H1 (cell line): Measurements from ENCODE around the gene IZUMO4. TPM values are rescaled to one million over a fixed set of nuclear protein-coding genes. Genes with fewer than 3 reads are reported as not detected.
A peak's percentile ranks its signal among the peaks of the same experiment; 100 is the strongest.

Source experiments
- CTCF ChIA-PET: fragments of 300-600 bp; sonication (Branson Sonifier 250); formaldehyde crosslinking; loops from one replicate; lab custom pipeline; 2021; ENCODE audit not compliant: partially characterized antibody; lab: Charles Lee
- POLR2A ChIA-PET: fragments of 300-600 bp; sonication (Branson Sonifier 250); formaldehyde crosslinking; loops from one replicate; lab custom pipeline; 2021; ENCODE audit warnings: inconsistent platforms; ENCODE audit not compliant: partially characterized antibody; lab: Charles Lee
- DNase-seq, 2 experiments: peaks; one replicate each; pipeline versions ENCODE4 v3.0.0 to v3.0.0-alpha.2; 2010 to 2022; ENCODE audit warnings: low spot score in 2 of 2, low read depth in 1 of 2, mixed read lengths in 1 of 2
- FAIRE-seq: peaks from 2 replicates; lab custom pipeline; 2011; peaks lifted over from hg19 to GRCh38; lab: Jason Lieb, UNC
- H2AFZ ChIP-seq: 2 replicates; pipeline ENCODE4 v1.8.1; 2012; ENCODE audit warnings: low read length, inconsistent platforms
- H2AK5ac ChIP-seq: 2 replicates; pipeline ENCODE4 v1.6.1; 2013; ENCODE audit warnings: low read depth, low read length
- H2BK120ac ChIP-seq: replicated peaks from 2 replicates; pipeline ENCODE3; 2013; ENCODE audit warnings: low read depth, low read length, inconsistent platforms
- H2BK12ac ChIP-seq: 2 replicates; pipeline ENCODE4 v1.6.1; 2013; ENCODE audit warnings: low read depth, low read length
- H2BK15ac ChIP-seq: 2 replicates; pipeline ENCODE4 v1.6.1; 2013; ENCODE audit warnings: low read length
- H2BK20ac ChIP-seq: 2 replicates; pipeline ENCODE4 v1.6.1; 2013; ENCODE audit warnings: low read length
- H2BK5ac ChIP-seq: 2 replicates; pipeline ENCODE4 v1.6.1; 2013; ENCODE audit warnings: low read depth, low read length
- H3K14ac ChIP-seq: 2 replicates; pipeline ENCODE4 v1.6.1; 2013; ENCODE audit warnings: inconsistent platforms; ENCODE audit not compliant: insufficient read length
- H3K18ac ChIP-seq: 2 replicates; pipeline ENCODE4 v1.6.1; 2013; ENCODE audit warnings: low read length; ENCODE audit errors: extremely low read depth
- H3K23ac ChIP-seq: 2 replicates; pipeline ENCODE4 v1.6.1; 2013; ENCODE audit warnings: inconsistent platforms; ENCODE audit not compliant: insufficient read length
- H3K23me2 ChIP-seq: 2 replicates; pipeline ENCODE4 v1.6.1; 2013; ENCODE audit warnings: low read depth, low read length
- H3K27ac ChIP-seq: 2 replicates; pipeline ENCODE4 v1.6.1; 2011; ENCODE audit warnings: low read depth, low read length, inconsistent platforms
- H3K27me3 ChIP-seq, 4 experiments: replicated peaks in 1 of 4; 1 replicate in 1 of 4; 2 replicates in 3 of 4; pipeline versions ENCODE4 v1.6.1 to v1.8.1; 2011 to 2013; ENCODE audit warnings: low read length in 3 of 4, mild to moderate bottlenecking in 3 of 4, inconsistent platforms in 2 of 4, mixed read lengths in 2 of 4, moderate library complexity in 1 of 4; ENCODE audit not compliant: control insufficient read depth in 3 of 4, insufficient read depth in 3 of 4; ENCODE audit errors: extremely low read depth in 1 of 4
- H3K36me3 ChIP-seq, 4 experiments: 2 replicates each; pipeline versions ENCODE4 v1.6.1 to v1.8.1; 2011 to 2013; ENCODE audit warnings: mild to moderate bottlenecking in 4 of 4, low read length in 3 of 4, moderate library complexity in 2 of 4, control low read depth in 1 of 4, inconsistent platforms in 1 of 4; ENCODE audit not compliant: insufficient read depth in 4 of 4, control insufficient read depth in 2 of 4
- H3K4ac ChIP-seq: replicated peaks from 2 replicates; pipeline ENCODE3; 2013; ENCODE audit warnings: low read length, low read depth, mixed read lengths, inconsistent platforms; ENCODE audit not compliant: insufficient read length
- H3K4me1 ChIP-seq, 4 experiments: replicated peaks in 1 of 4; 1 replicate in 1 of 4; 2 replicates in 3 of 4; pipeline versions ENCODE4 v1.6.1 to v1.8.1; 2011 to 2013; ENCODE audit warnings: low read length in 3 of 4, inconsistent platforms in 2 of 4, mixed read lengths in 1 of 4; ENCODE audit not compliant: insufficient read depth in 4 of 4, control insufficient read depth in 3 of 4
- H3K4me2 ChIP-seq, 2 experiments: 2 replicates each; pipeline versions ENCODE4 v1.6.1 to v1.8.1; 2011 to 2013; ENCODE audit warnings: low read depth in 2 of 2, low read length in 2 of 2, control low read depth in 1 of 2, inconsistent platforms in 1 of 2, mild to moderate bottlenecking in 1 of 2; ENCODE audit not compliant: insufficient read depth in 1 of 2
- H3K4me3 ChIP-seq, 4 experiments: fragments of 200-600, 300-600 bp in 1 of 4; sonication (generic), shearing (Covaris generic), sonication (Bioruptor Twin) in 1 of 4; 2 replicates each; pipeline versions ENCODE4 v1.5.1 to v1.8.1; 2011 to 2016; ENCODE audit warnings: low read length in 4 of 4, low read depth in 3 of 4, control low read depth in 2 of 4, inconsistent platforms in 2 of 4, mild to moderate bottlenecking in 2 of 4, mixed read lengths in 1 of 4, moderate library complexity in 1 of 4; ENCODE audit not compliant: insufficient read depth in 2 of 4; ENCODE audit errors: extremely low read depth in 1 of 4
- H3K56ac ChIP-seq: replicated peaks from 2 replicates; pipeline ENCODE3; 2013; ENCODE audit warnings: low read depth, mild to moderate bottlenecking, mixed read lengths, low read length, inconsistent platforms; ENCODE audit not compliant: insufficient read length
- H3K79me1 ChIP-seq: 2 replicates; pipeline ENCODE4 v1.6.1; 2013; ENCODE audit warnings: low read depth, low read length, control low read depth
- H3K79me2 ChIP-seq, 2 experiments: 2 replicates each; pipeline versions ENCODE4 v1.6.1 to v1.8.1; 2012 to 2013; ENCODE audit warnings: low read length in 2 of 2, mild to moderate bottlenecking in 2 of 2, inconsistent platforms in 1 of 2; ENCODE audit not compliant: insufficient read depth in 2 of 2, control insufficient read depth in 1 of 2
- H3K9ac ChIP-seq, 4 experiments: replicated peaks in 1 of 4; 1 replicate in 1 of 4; 2 replicates in 3 of 4; pipeline versions ENCODE4 v1.6.1 to v1.8.1; 2011 to 2013; ENCODE audit warnings: low read depth in 3 of 4, low read length in 3 of 4, control low read depth in 2 of 4, mild to moderate bottlenecking in 2 of 4, moderate library complexity in 2 of 4, inconsistent platforms in 1 of 4; ENCODE audit errors: extremely low read depth in 1 of 4
- H3K9me3 ChIP-seq, 2 experiments: 2 replicates each; pipeline versions ENCODE4 v1.6.1 to v1.8.1; 2012 to 2013; ENCODE audit warnings: mild to moderate bottlenecking in 2 of 2, moderate library complexity in 2 of 2, control low read depth in 1 of 2, inconsistent platforms in 1 of 2, low read depth in 1 of 2, low read length in 1 of 2, mixed read lengths in 1 of 2; ENCODE audit not compliant: insufficient read depth in 2 of 2
- H4K20me1 ChIP-seq, 2 experiments: replicated peaks in 1 of 2; 2 replicates each; pipeline versions ENCODE3 to v1.8.1; 2011 to 2013; ENCODE audit warnings: inconsistent platforms in 2 of 2, low read length in 2 of 2, mild to moderate bottlenecking in 1 of 2; ENCODE audit not compliant: insufficient read depth in 2 of 2, control insufficient read depth in 1 of 2
- H4K5ac ChIP-seq: 2 replicates; pipeline ENCODE4 v1.6.1; 2013; ENCODE audit warnings: low read length, low read depth, mixed read lengths, inconsistent platforms; ENCODE audit not compliant: insufficient read length
- H4K8ac ChIP-seq: 2 replicates; pipeline ENCODE4 v1.8.0; 2013; ENCODE audit warnings: mild to moderate bottlenecking, moderate library complexity, low read length, inconsistent platforms; ENCODE audit not compliant: insufficient read depth; ENCODE audit errors: extremely low read depth
- H4K91ac ChIP-seq: replicated peaks from 2 replicates; pipeline ENCODE3; 2013; ENCODE audit warnings: low read length, mixed read lengths, inconsistent platforms; ENCODE audit not compliant: insufficient read length
- ASH2L ChIP-seq: fragments of 200-600, 300-600 bp; sonication (generic); IDR thresholded peaks from one replicate; pipeline ENCODE4 v1.7.1; 2017; ENCODE audit warnings: low read length
- ATF3 ChIP-seq: IDR thresholded peaks from 2 replicates; pipeline ENCODE4 v1.6.1; 2011; ENCODE audit warnings: low read depth, mild to moderate bottlenecking, low read length; ENCODE audit not compliant: insufficient read depth
- BCL11A ChIP-seq, 2 experiments: IDR thresholded peaks; one replicate each; pipeline ENCODE4 v1.6.1; 2011; ENCODE audit warnings: low read depth in 2 of 2, low read length in 2 of 2, mild to moderate bottlenecking in 2 of 2
- BRCA1 ChIP-seq: IDR thresholded peaks from 2 replicates; pipeline ENCODE4 v1.6.1; 2012; ENCODE audit warnings: low read depth, low read length, improper control_type of control experiment
- EGR1 ChIP-seq: IDR thresholded peaks from 2 replicates; pipeline ENCODE4 v1.6.1; 2011; ENCODE audit warnings: low read depth, low read length, borderline replicate concordance
- HDAC2 ChIP-seq, 2 experiments: fragments of 300-600 bp in 1 of 2; sonication (generic) in 1 of 2; IDR thresholded peaks; 2 replicates each; pipeline ENCODE4 v1.6.1; 2011 to 2012; ENCODE audit warnings: low read depth in 2 of 2, low read length in 2 of 2, mild to moderate bottlenecking in 2 of 2, moderate library complexity in 2 of 2, borderline replicate concordance in 1 of 2, inconsistent platforms in 1 of 2
- JUN ChIP-seq: IDR thresholded peaks from 2 replicates; pipeline ENCODE4 v1.6.1; 2011; ENCODE audit warnings: low read depth, mild to moderate bottlenecking, improper control_type of control experiment, low read length
- JUND ChIP-seq: IDR thresholded peaks from 2 replicates; pipeline ENCODE4 v1.6.1; 2011; ENCODE audit warnings: mild to moderate bottlenecking, improper control_type of control experiment, low read length
- PHF8 ChIP-seq: fragments of 200-600 bp; sonication (generic); conservative IDR thresholded peaks from 2 replicates; pipeline ENCODE4 v1.7.1; 2012; ENCODE audit warnings: low read depth, mild to moderate bottlenecking, inconsistent platforms, low read length, moderate library complexity
- SIRT6 ChIP-seq: IDR thresholded peaks from one replicate; pipeline ENCODE4 v1.7.1; 2012; ENCODE audit warnings: low read length, inconsistent platforms
- TCF12 ChIP-seq: IDR thresholded peaks from 2 replicates; pipeline ENCODE4 v1.6.1; 2011; ENCODE audit warnings: low read depth, mild to moderate bottlenecking, low read length
- TEAD4 ChIP-seq: IDR thresholded peaks from 2 replicates; pipeline ENCODE4 v1.6.1; 2012; ENCODE audit warnings: low read depth, low read length, inconsistent platforms, mixed read lengths
- WGBS, 2 experiments: shearing (Covaris generic) in 1 of 2; methylation state at CpG; one replicate each; pipeline versions ENCODE4 v1.1.6 to v1.1.7; 2013 to 2015; ENCODE audit warnings: low lambda C conversion rate in 2 of 2, mixed read lengths in 2 of 2, inconsistent platforms in 1 of 2, low coverage in 1 of 2, missing lambda C conversion rate in 1 of 2; ENCODE audit not compliant: insufficient replicate concordance in 2 of 2, insufficient coverage in 1 of 2, insufficient read length in 1 of 2; ENCODE audit errors: extremely low coverage in 1 of 2, missing lambda C conversion rate in 1 of 2; 5-methylcytosine and 5-hydroxymethylcytosine counted together
- polyA plus RNA-seq, 7 experiments: library from polyadenylated mRNA; depleted of rRNA in 3 of 7; stranded (reverse) in 5 of 7; unstranded in 2 of 7; fragments of >200 nt in 5 of 7; fragments of 200-250 nt in 2 of 7; gene quantifications; 1 replicate in 5 of 7; 2 replicates in 1 of 7; 4 replicates in 1 of 7; pipeline versions ENCODE4 v1.2.1 to v1.2.3, GENCODE V29; 2011 to 2013; ENCODE audit warnings: missing spikeins in 2 of 7, mixed read lengths in 2 of 7
- total RNA-seq: library from RNA; stranded (reverse); fragmentation: NEBNext Ultra II Directional; extraction: Animal tissue kit (Norgen Biotek cat#: 25700); gene quantifications from 2 replicates; pipeline ENCODE4 v1.2.1, GENCODE V29; 2021

The IZUMO4 gene
- total and polyA plus RNA-seq, 2 of the 8 experiments (the other 6 are each of a cell fraction or from before 2014, with no cell fraction given) = 1.8 to 1.9 TPM

GRCh38 chr19:2123682-2124387, 27.1 kb downstream of the IZUMO4 start:
- H2AK5ac ChIP-seq = no peak overlapping the region
- H4K8ac ChIP-seq = no peak overlapping the region; the same call in 1 of the 2 replicates
- CTCF ChIA-PET = interaction anchor here (1.0 to 2.3 kb wide), 5 partner anchors 10 to 27 kb away, joined by 3 to 8 read pairs (median 5); no protein-coding TSS in a partner anchor
- no peak overlapping the region for H2BK12ac ChIP-seq
- H3K9ac ChIP-seq = no peak overlapping the region
- H2BK120ac ChIP-seq = no peak overlapping the region
- H3K23ac ChIP-seq = no peak overlapping the region
- H3K27ac ChIP-seq = no peak overlapping the region
- H4K20me1 ChIP-seq = peaks cover 10 to 35% of the 10 kb centered on the region in 2 experiments
- no peaks in the 10 kb centered on the region for H3K23me2 ChIP-seq
- no peaks in the 10 kb centered on the region; a peak in 1 of 4 replicates for H3K79me2 ChIP-seq
- H3K4me2 ChIP-seq = no peak overlapping the region
- no peak overlapping the region for H3K4ac ChIP-seq
- H2BK5ac ChIP-seq = 0 out of 2 replicates have a peak overlapping the region, but pooled peaks have one; percentile 35
- no peaks in the 10 kb centered on the region for H3K27me3 ChIP-seq
- 94% methylated on average over 25 of the region's 25 CpGs; no CpG with 5 or more reads in 1 of the 2 experiments for WGBS, 2 experiments
- no peak overlapping the region for H3K56ac ChIP-seq
- POLR2A ChIA-PET = interaction anchor here (0.8 to 1.7 kb wide), 9 partner anchors 10 to 130 kb away, joined by 3 to 6 read pairs (median 4); no protein-coding TSS in a partner anchor
- no peak overlapping the region for H4K5ac ChIP-seq
- H3K9me3 ChIP-seq = no peaks in the 10 kb centered on the region
- H2BK15ac ChIP-seq = no peak overlapping the region
- no peak overlapping the region for H4K91ac ChIP-seq
- no peak overlapping the region for H3K14ac ChIP-seq
- H3K4me1 ChIP-seq = no peaks in the 10 kb centered on the region
- H2AFZ ChIP-seq = no peak overlapping the region
- FAIRE-seq (no peak), DNase-seq (peak; percentile 25 to 86)
- H3K18ac ChIP-seq = no peak overlapping the region
- no peak overlapping the region for H3K4me3 ChIP-seq
- peaks cover 36 to 59% (median 52%) of the 10 kb centered on the region in 4 experiments for H3K36me3 ChIP-seq
- H3K79me1 ChIP-seq = peaks cover 8% of the 10 kb centered on the region
- no peak overlapping the region for H2BK20ac ChIP-seq
- TF ChIP-seq BRCA1 (no peak), JUN (no peak), ATF3 (no peak), EGR1 (peak; percentile 84), JUND (no peak), TCF12 (no peak), PHF8 (no peak), ASH2L (no peak), TEAD4 (no peak), HDAC2 (IDR thresholded peaks at IDR 0.05; ENCODE audit: borderline replicate concordance in 1 of 2, low read depth in 2 of 2, low read length in 2 of 2) (0 out of 4 replicates have a peak, but pooled peaks of 1 of the 2 experiments have one; percentile 35), BCL11A (IDR thresholded peaks at IDR 0.05; ENCODE audit: low read depth in 2 of 2, low read length in 2 of 2) (no peak), SIRT6 (no peak)
